ENCODE measurements around the gene STT3A. TPM values are rescaled to one million over a fixed set of nuclear protein-coding genes. Genes with fewer than 3 reads are reported as not detected.
A peak's percentile ranks its signal among the peaks of the same experiment; 100 is the strongest.

Gene STT3A
- total RNA-seq, 1 experiment from 2014 or later, result 180 TPM

GRCh38 chr11:125662689-125663088 lies 70.0 kb downstream of the STT3A start:
- DNase-seq (ENCODE audit: low read depth), result no peak

GRCh38 chr11:125663910-125664309 lies 71.3 kb downstream of the STT3A start:
- DNase-seq (ENCODE audit: low read depth), result peak; percentile 14

GRCh38 chr11:125667151-125667550 lies 74.5 kb downstream of the STT3A start:
- no peak for DNase-seq (ENCODE audit: low read depth)

GRCh38 chr11:125670172-125670571 lies 77.5 kb downstream of the STT3A start:
- DNase-seq (ENCODE audit: low read depth), result no peak

DNA sequence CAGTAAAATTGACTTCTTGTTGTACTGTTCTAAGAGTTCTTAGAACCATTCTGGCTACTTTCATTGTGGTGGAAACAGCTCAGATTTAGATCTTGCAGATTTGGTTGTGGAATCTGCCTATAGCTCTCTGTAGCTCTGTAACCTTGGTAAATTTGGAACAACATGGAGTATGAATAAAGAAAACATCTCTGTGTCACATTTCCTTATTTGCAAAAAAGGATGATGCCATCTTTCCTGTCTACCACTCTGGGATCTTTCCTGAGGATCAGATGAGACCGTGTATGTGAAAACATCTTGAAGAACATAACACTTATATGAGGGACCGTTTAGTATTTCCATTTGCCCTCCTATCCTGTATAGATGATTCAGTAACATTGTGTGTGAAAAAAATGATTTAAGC lies 78.9 kb downstream of the STT3A start:
- no peak for DNase-seq (ENCODE audit: low read depth)

Other genes starting within 250 kb of the STT3A start
- 1.0 and 1.3 TPM in 2 replicates for gene FEZ1, start 96.6 kb upstream of the STT3A start, total RNA-seq (2014; rRNA removed)
- 88.4 and 100 TPM in 2 replicates for gene EI24, start 23.4 kb upstream of the STT3A start, total RNA-seq (2014; rRNA removed)
- gene CHEK1, start 32.3 kb downstream of the STT3A start, total RNA-seq (2014; rRNA removed), result 61.2 and 63.4 TPM in 2 replicates
- gene ACRV1, start 88.0 kb downstream of the STT3A start, total RNA-seq (2014; rRNA removed), result not detected in 2 replicates
- gene PATE1, start 153.4 kb downstream of the STT3A start, total RNA-seq (2014; rRNA removed), result not detected in 2 replicates
- not detected in 2 replicates for gene PATE2, start 186.0 kb downstream of the STT3A start, total RNA-seq (2014; rRNA removed)
- gene PATE3, start 195.3 kb downstream of the STT3A start, total RNA-seq (2014; rRNA removed), result not detected in 2 replicates
- gene PATE4, start 240.5 kb downstream of the STT3A start, total RNA-seq (2014; rRNA removed), result not detected in 2 replicates

All from LHCN-M2 (cell line).